Endothelial cell of umbilical vein (primary cell): ENCODE results near the gene PBOV1. TPM values are rescaled to one million over a fixed set of nuclear protein-coding genes. Genes with fewer than 3 reads are reported as not detected.

Experiments
- BruUV-seq: library from RNA; stranded (reverse); fragments of 400-500 nt; replicated peaks from 2 replicates; lab custom pipeline; 2021; lab: Mats Ljungman, UMichigan
- CTCF ChIA-PET: fragments of 300-600, 350-600 bp; sonication (Branson Sonifier 250); formaldehyde crosslinking; loops from one replicate; lab custom pipeline; 2021; ENCODE audit warnings: antibody characterized with exemption, inconsistent platforms; lab: Charles Lee
- POLR2A ChIA-PET: fragments of 300-600, 350-600 bp; sonication (Branson Sonifier 250); formaldehyde crosslinking; loops from one replicate; lab custom pipeline; 2021; ENCODE audit warnings: antibody characterized with exemption, inconsistent platforms; lab: Charles Lee
- DNase-seq: peaks from one replicate; pipeline ENCODE4 v3.0.0-alpha.2; 2011; ENCODE audit warnings: low read depth, low spot score
- FAIRE-seq: peaks from 2 replicates; lab custom pipeline; 2011; peaks lifted over from hg19 to GRCh38; lab: Jason Lieb, UNC
- H2AFZ ChIP-seq: 2 replicates; pipeline ENCODE4 v1.6.0; 2012; ENCODE audit warnings: low read depth, low read length, control low read depth, inconsistent platforms
- H3K27ac ChIP-seq: 2 replicates; pipeline ENCODE4 v1.5.1; 2011; ENCODE audit warnings: low read depth, mild to moderate bottlenecking, control low read depth, low read length, moderate library complexity; ENCODE audit not compliant: insufficient read depth
- H3K27me3 ChIP-seq, 2 experiments: 2 replicates each; pipeline versions ENCODE4 v1.6.0 to v1.6.1; 2011; ENCODE audit warnings: low read length in 2 of 2, mixed read lengths in 1 of 2; ENCODE audit not compliant: control insufficient read depth in 2 of 2, insufficient read depth in 2 of 2
- H3K36me3 ChIP-seq, 2 experiments: 2 replicates in 1 of 2; 3 replicates in 1 of 2; pipeline ENCODE4 v1.5.1; 2011; ENCODE audit warnings: low read length in 2 of 2, mild to moderate bottlenecking in 1 of 2, moderate library complexity in 1 of 2; ENCODE audit not compliant: control insufficient read depth in 2 of 2, insufficient read depth in 2 of 2; ENCODE audit errors: extremely low read depth in 1 of 2
- H3K4me1 ChIP-seq: 3 replicates; pipeline ENCODE4 v1.5.1; 2011; ENCODE audit warnings: mild to moderate bottlenecking, low read length; ENCODE audit not compliant: control insufficient read depth, insufficient read depth; ENCODE audit errors: extremely low read depth
- H3K4me2 ChIP-seq: 2 replicates; pipeline ENCODE4 v1.6.1; 2011; ENCODE audit warnings: low read length, control low read depth, mixed read lengths; ENCODE audit not compliant: insufficient read depth
- H3K4me3 ChIP-seq, 3 experiments: fragments of 200-600 bp in 1 of 3; sonication (generic), shearing (Covaris generic) in 1 of 3; replicated peaks in 1 of 3; 2 replicates each; pipeline ENCODE4 v1.5.1; 2011 to 2016; ENCODE audit warnings: control low read depth in 3 of 3, low read length in 3 of 3, mild to moderate bottlenecking in 2 of 3, inconsistent platforms in 1 of 3, low read depth in 1 of 3, moderate library complexity in 1 of 3; ENCODE audit not compliant: insufficient read depth in 1 of 3
- H3K79me2 ChIP-seq: 2 replicates; pipeline ENCODE4 v1.6.0; 2012; ENCODE audit warnings: low read length, inconsistent platforms; ENCODE audit not compliant: control insufficient read depth, insufficient read depth
- H3K9ac ChIP-seq: replicated peaks from 2 replicates; pipeline ENCODE3; 2011; ENCODE audit warnings: low read length, control low read depth; ENCODE audit not compliant: insufficient read depth; ENCODE audit errors: extremely low read depth
- H3K9me1 ChIP-seq: replicated peaks from 3 replicates; pipeline ENCODE4 v1.6.0; 2011; ENCODE audit warnings: mild to moderate bottlenecking, low read length; ENCODE audit not compliant: control insufficient read depth, insufficient read depth; ENCODE audit errors: extremely low read depth
- H3K9me3 ChIP-seq: replicated peaks from 2 replicates; pipeline ENCODE4 v1.5.1; 2012; ENCODE audit warnings: low read length, inconsistent platforms; ENCODE audit not compliant: control insufficient read depth, insufficient read depth
- H4K20me1 ChIP-seq: replicated peaks from 2 replicates; pipeline ENCODE3; 2011; ENCODE audit warnings: mild to moderate bottlenecking, low read length; ENCODE audit not compliant: control insufficient read depth, insufficient read depth; ENCODE audit errors: extremely low read depth
- CTCF ChIP-seq, 2 donors: IDR thresholded peaks; 1 replicate in 1 of 2; 2 replicates in 1 of 2; pipeline ENCODE4 v1.5.1; 2011; ENCODE audit warnings: low read length in 2 of 2, mild to moderate bottlenecking in 2 of 2, moderate library complexity in 2 of 2, control low read depth in 1 of 2, inconsistent platforms in 1 of 2, low read depth in 1 of 2; ENCODE audit not compliant: insufficient read depth in 1 of 2; ENCODE audit errors: extremely low read depth in 1 of 2
- EZH2 ChIP-seq: IDR thresholded peaks from 2 replicates; pipeline ENCODE4 v1.6.1; 2012; ENCODE audit warnings: borderline replicate concordance, low read depth, mild to moderate bottlenecking, moderate library complexity, low read length, inconsistent platforms; ENCODE audit not compliant: severe bottlenecking
- FOS ChIP-seq: IDR thresholded peaks from 2 replicates; pipeline ENCODE4 v1.6.1; 2011; ENCODE audit warnings: mild to moderate bottlenecking, low read length, moderate library complexity, borderline replicate concordance; ENCODE audit not compliant: insufficient read depth
- GATA2 ChIP-seq: IDR thresholded peaks from 2 replicates; pipeline ENCODE4 v1.7.0; 2011; ENCODE audit warnings: low read depth, mild to moderate bottlenecking, moderate library complexity, mixed read lengths, low read length; ENCODE audit not compliant: insufficient read length, insufficient read depth
- JUN ChIP-seq: IDR thresholded peaks from 2 replicates; pipeline ENCODE4 v1.6.1; 2011; ENCODE audit warnings: borderline replicate concordance, low read depth; ENCODE audit not compliant: insufficient read length, insufficient read depth
- MAX ChIP-seq: IDR thresholded peaks from 2 replicates; pipeline ENCODE4 v1.6.1; 2011; ENCODE audit not compliant: insufficient read depth, insufficient read length
- MYC ChIP-seq: IDR thresholded peaks from one replicate; pipeline ENCODE4 v1.6.1; 2011; ENCODE audit warnings: mild to moderate bottlenecking, low read depth, low read length
- POLR2A ChIP-seq: IDR thresholded peaks from 2 replicates; pipeline ENCODE4 v1.6.1; 2012; ENCODE audit warnings: low read depth, mild to moderate bottlenecking, control low read depth, low read length
- POLR2AphosphoS5 ChIP-seq: IDR thresholded peaks from 2 replicates; pipeline ENCODE4 v1.6.1; 2012; ENCODE audit warnings: low read depth, mild to moderate bottlenecking, control low read depth, low read length, moderate library complexity; ENCODE audit not compliant: insufficient read depth
- dilution Hi-C: fragments of 300-500 bp; cut with MboI; formaldehyde crosslinking; loops from one replicate; pipeline ENCODE4 v1.15.0; 2019; ENCODE audit warnings: low sequenced_read_pairs; ENCODE audit not compliant: extremely low pct_ligation_motif_present
- intact Hi-C: fragments of 100-400 bp; cut with micrococcal nuclease; formaldehyde crosslinking; loops from one replicate; pipeline ENCODE4 v1.10.0; 2022
- polyA plus RNA-seq, 4 experiments: library from polyadenylated mRNA; depleted of rRNA in 3 of 4; stranded (reverse) in 3 of 4; unstranded in 1 of 4; fragments of >200 nt; gene quantifications; 2 replicates each; pipeline versions ENCODE4 v1.2.1 to v1.2.3, GENCODE V29; 2011 to 2012; ENCODE audit warnings: missing spikeins in 1 of 4
- total RNA-seq: library from RNA; stranded (reverse); gene quantifications from 2 replicates; pipeline ENCODE4 v1.2.3, GENCODE V29; 2021

The PBOV1 gene
- total and polyA plus RNA-seq, 2 donors (not counting 3 experiments of a cell fraction or from before 2014, with no cell fraction given): not detected

- Histone ChIP-seq H3K27ac (no peak overlapping the region), H3K27me3 (no peaks in the 10 kb centered on the region), H3K4me1 (no peaks in the 10 kb centered on the region), H3K4me2 (no peak overlapping the region), H3K4me3 (no peak overlapping the region), H3K79me2 (no peaks in the 10 kb centered on the region), H3K9me1 (no peaks in the 10 kb centered on the region), H3K9ac (no peak overlapping the region), H4K20me1 (no peaks in the 10 kb centered on the region), H2AFZ (no peak overlapping the region), H3K36me3 (no peaks in the 10 kb centered on the region), H3K9me3 (no peaks in the 10 kb centered on the region)
- TF ChIP-seq GATA2: no peak
- no peak for TF ChIP-seq FOS
- TF ChIP-seq CTCF (IDR thresholded peaks at IDR 0.05; ENCODE audit: extremely low read depth in 1 of 2, insufficient read depth in 1 of 2, low read depth in 1 of 2, low read length in 2 of 2): no peak
- TF ChIP-seq JUN: no peak
- no peak for TF ChIP-seq POLR2AphosphoS5
- TF ChIP-seq MAX: no peak
- no peak for TF ChIP-seq POLR2A
- TF ChIP-seq EZH2: no peak
- TF ChIP-seq MYC: no peak
- dilution Hi-C loops: no loop called here
- ChIA-PET POLR2A (no interaction called here), CTCF (interaction anchor here (1.3 kb wide), 1 partner anchor 9 kb away, joined by 3 read pairs; no protein-coding TSS in a partner anchor)
- FAIRE-seq: no peak
- no TSS peak for BruUV-seq
- intact Hi-C loops: no loop called here
- DNase-seq: no peak
Measured at GRCh38 chr6:138239774-138240173, 21.5 kb upstream of the PBOV1 start.
